ENCODE data around the gene VPREB3.
"Not testable (repeated sequence)": the region's sequence is repeated elsewhere in the genome, so short reads cannot be mapped to it uniquely, and the experiment has no call there.

DNA sequence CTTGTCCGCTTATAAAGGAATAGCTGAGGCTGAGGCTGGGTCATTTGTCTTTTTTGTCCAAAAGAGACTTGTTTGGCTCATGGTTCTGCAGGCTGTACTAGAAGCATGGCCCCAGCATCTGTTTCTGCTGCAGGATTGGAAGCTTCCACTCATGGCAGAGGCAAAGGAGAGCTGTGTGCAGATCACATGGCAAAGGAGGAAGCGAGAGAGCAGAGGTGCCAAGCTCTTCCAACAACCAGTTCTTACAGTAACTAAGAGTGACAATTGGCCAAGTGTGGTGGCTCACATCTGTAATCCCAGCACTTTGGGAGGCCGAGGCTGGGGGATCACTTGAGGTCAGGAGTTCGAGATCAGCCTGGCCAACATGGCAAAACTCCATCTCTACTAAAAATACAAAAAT lies 26.1 kb downstream of the VPREB3 start:
- TF ChIP-seq, protein P1, sequence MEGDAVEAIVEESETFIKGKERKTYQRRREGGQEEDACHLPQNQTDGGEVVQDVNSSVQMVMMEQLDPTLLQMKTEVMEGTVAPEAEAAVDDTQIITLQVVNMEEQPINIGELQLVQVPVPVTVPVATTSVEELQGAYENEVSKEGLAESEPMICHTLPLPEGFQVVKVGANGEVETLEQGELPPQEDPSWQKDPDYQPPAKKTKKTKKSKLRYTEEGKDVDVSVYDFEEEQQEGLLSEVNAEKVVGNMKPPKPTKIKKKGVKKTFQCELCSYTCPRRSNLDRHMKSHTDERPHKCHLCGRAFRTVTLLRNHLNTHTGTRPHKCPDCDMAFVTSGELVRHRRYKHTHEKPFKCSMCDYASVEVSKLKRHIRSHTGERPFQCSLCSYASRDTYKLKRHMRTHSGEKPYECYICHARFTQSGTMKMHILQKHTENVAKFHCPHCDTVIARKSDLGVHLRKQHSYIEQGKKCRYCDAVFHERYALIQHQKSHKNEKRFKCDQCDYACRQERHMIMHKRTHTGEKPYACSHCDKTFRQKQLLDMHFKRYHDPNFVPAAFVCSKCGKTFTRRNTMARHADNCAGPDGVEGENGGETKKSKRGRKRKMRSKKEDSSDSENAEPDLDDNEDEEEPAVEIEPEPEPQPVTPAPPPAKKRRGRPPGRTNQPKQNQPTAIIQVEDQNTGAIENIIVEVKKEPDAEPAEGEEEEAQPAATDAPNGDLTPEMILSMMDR (IDR thresholded peaks at IDR 0.05; ENCODE audit: low read length), result not testable (repeated sequence)
- not testable (repeated sequence) for TF ChIP-seq EZH2 (IDR thresholded peaks at IDR 0.05; ENCODE audit: borderline replicate concordance, low read length)
